ENCODE measurements around the gene CFAP97D1. TPM values are rescaled to one million over a fixed set of nuclear protein-coding genes. Genes with fewer than 3 reads are reported as not detected.

The CFAP97D1 gene
- total RNA-seq, 1 donor from 2014 or later: not detected

GRCh38 chr17:43830510-43831140 is 50.4 kb downstream of the CFAP97D1 start:
- TF ChIP-seq, protein P1, sequence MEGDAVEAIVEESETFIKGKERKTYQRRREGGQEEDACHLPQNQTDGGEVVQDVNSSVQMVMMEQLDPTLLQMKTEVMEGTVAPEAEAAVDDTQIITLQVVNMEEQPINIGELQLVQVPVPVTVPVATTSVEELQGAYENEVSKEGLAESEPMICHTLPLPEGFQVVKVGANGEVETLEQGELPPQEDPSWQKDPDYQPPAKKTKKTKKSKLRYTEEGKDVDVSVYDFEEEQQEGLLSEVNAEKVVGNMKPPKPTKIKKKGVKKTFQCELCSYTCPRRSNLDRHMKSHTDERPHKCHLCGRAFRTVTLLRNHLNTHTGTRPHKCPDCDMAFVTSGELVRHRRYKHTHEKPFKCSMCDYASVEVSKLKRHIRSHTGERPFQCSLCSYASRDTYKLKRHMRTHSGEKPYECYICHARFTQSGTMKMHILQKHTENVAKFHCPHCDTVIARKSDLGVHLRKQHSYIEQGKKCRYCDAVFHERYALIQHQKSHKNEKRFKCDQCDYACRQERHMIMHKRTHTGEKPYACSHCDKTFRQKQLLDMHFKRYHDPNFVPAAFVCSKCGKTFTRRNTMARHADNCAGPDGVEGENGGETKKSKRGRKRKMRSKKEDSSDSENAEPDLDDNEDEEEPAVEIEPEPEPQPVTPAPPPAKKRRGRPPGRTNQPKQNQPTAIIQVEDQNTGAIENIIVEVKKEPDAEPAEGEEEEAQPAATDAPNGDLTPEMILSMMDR (conservative IDR thresholded peaks at IDR 0.05; ENCODE audit: low read depth, low read length): no peak
- no peak for DNase-seq (ENCODE audit: low read depth)
- no peak overlapping the region for H3K4me3 ChIP-seq (ENCODE audit: low read depth, low read length)

DNA sequence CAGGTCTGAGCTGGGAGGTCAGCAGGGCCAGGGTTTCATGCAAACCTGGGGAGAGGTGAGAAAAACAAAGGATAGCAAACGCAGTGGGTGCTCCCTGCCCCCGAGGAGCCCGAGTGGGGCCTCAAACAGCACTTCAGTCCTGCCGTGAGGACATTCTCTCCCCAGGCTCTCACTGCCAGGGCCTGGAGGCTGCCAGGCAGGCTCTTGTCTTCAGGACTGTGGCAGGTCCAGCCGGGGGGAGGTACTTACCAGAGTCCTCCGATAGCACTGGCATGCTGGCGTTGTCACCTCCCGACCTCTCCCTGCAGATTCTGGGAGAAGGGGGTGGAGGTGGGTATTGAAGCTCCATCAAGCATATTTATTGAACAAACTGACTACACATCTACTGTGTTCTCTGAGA is 51.4 kb downstream of the CFAP97D1 start:
- H3K4me3 ChIP-seq (ENCODE audit: low read depth, low read length): no peak overlapping the region
- DNase-seq (ENCODE audit: low read depth): no peak

DNA sequence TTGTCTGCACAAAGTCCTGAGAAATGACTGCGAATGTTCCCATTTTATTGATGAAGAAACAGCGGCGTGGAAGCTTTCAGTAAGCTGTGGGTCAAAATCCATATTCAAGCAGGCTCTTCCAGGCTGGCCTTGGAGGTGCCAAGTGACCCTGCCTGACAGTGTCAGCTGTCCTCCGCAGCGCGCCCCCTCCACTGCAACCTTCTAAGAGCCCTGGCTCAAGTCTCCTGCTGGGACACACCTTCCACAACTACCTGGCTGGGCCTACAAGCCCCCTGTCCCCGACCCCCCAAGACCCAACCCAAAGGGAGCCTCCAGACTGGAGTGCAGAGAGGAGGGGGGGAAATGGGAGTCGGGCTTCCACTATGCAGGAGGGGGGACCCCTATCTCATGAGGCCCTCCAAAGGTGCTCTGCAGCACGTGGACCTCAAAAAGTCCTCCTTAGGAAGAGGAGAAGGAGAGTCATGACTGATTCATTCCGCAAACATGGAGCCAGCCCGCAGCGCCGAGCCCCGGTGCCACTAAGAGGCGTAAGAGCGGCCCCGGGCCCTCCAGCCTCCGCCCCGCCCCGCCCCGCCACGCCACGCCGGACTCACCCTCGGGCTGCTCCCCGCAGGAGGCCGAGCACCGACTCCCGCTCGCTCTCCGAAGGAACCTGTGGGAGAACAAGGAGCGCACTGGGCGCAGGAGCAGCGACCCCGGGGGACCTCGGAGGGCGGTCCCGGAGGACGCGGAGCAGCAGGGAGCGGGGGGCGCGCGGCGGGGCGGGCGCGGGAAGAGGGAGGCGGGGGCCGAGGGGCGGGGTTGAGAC is 52.1 kb downstream of the CFAP97D1 start:
- no peak for DNase-seq (ENCODE audit: low read depth)
- H3K4me3 ChIP-seq (ENCODE audit: low read depth, low read length): peak overlapping the region; percentile 62
- TF ChIP-seq, protein P1 (conservative IDR thresholded peaks at IDR 0.05; ENCODE audit: low read depth, low read length): no peak

More for the DNA sequence above, 51.4 kb downstream of the CFAP97D1 start:
- TF ChIP-seq, protein P1 (conservative IDR thresholded peaks at IDR 0.05; ENCODE audit: low read depth, low read length): no peak

DNA sequence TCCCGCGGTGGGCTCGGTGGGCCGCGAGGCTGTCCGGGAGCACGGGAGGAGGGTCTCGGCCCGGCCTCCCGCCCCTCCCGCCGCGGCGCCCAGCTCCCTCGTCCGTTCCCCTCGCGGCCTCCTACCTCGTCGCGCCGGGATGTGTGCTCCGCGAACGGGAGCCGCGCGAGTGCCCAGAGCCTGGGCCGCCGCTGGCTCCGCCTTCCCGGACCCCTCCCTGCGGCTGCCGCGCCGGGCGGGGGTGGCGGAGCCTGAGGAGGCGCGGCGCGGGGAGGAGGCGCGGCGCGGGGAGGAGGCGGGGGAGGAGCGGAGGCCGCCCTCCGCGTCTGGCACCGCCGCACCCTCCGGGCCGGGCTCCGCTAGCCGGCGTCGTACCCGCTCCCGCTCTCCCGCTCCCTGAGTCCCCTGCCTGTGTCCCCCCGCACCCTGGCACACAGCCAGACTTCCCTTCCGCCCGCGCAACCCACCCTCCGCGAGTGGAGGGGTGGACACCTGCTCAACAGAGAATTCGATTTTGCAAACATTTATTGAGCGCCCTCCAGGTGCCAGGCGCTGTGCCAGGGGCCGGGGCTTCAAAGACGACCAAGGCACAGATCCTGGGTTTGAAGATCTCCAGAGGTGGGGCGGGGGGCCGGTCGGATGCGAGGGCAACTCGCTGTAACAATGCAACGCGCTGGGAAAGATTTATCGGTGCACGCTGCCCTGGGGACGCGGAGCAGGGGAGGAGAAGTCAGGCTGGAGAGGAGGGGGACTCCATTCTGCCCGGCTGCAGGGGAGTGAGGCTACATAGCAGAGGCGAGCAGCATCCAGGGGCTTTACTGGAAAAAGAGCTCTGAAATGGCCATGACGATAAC is 53.0 kb downstream of the CFAP97D1 start, which contains the start of gene MPP3:
Gene MPP3 (minus strand): TSS at position 171 of the 854 bp plus-strand sequence. CDS start 1,240 bp downstream, outside the sequence.
- TF ChIP-seq, protein P1 (conservative IDR thresholded peaks at IDR 0.05; ENCODE audit: low read depth, low read length): no peak
- no peak for DNase-seq (ENCODE audit: low read depth)
- peak within 1 kb of the TSS; percentile 62 for H3K4me3 ChIP-seq (ENCODE audit: low read depth, low read length)

- H3K4me3 ChIP-seq (ENCODE audit: low read depth, low read length): no peak overlapping the region
- DNase-seq (ENCODE audit: low read depth): no peak
- TF ChIP-seq, protein P1 (conservative IDR thresholded peaks at IDR 0.05; ENCODE audit: low read depth, low read length): no peak
Observed at GRCh38 chr17:43834106-43834505, 53.9 kb downstream of the CFAP97D1 start.

Other genes starting within 250 kb of the CFAP97D1 start
- 48.3 and 63.9 TPM in 2 replicates for gene ETV4, start 234.1 kb upstream of the CFAP97D1 start, total RNA-seq
- gene MEOX1, start 118.5 kb upstream of the CFAP97D1 start, total RNA-seq: not detected in 2 replicates
- gene SOST, start 21.6 kb upstream of the CFAP97D1 start, total RNA-seq: not detected in 2 replicates
- gene DUSP3, start 1.5 kb upstream of the CFAP97D1 start, total RNA-seq: 46.3 and 47.5 TPM in 2 replicates
- gene MPP3, start 52.7 kb downstream of the CFAP97D1 start, total RNA-seq: 8.6 and 10.8 TPM in 2 replicates
- gene CD300LG, start 66.7 kb downstream of the CFAP97D1 start, total RNA-seq: not detected in 2 replicates
- gene MPP2, start 127.1 kb downstream of the CFAP97D1 start, total RNA-seq: 2.5 and 14.1 TPM in 2 replicates
- gene PPY, start 162.0 kb downstream of the CFAP97D1 start, total RNA-seq: not detected in 2 replicates
- gene PYY, start 173.5 kb downstream of the CFAP97D1 start, total RNA-seq: not detected in 2 replicates
- 14.1 and 21.0 TPM in 2 replicates for gene NAGS, start 224.2 kb downstream of the CFAP97D1 start, total RNA-seq
- gene TMEM101, start 234.5 kb downstream of the CFAP97D1 start, total RNA-seq: 38.2 and 42.9 TPM in 2 replicates